ENCODE data around the gene SARS1.

SARS1 gene

DNA sequence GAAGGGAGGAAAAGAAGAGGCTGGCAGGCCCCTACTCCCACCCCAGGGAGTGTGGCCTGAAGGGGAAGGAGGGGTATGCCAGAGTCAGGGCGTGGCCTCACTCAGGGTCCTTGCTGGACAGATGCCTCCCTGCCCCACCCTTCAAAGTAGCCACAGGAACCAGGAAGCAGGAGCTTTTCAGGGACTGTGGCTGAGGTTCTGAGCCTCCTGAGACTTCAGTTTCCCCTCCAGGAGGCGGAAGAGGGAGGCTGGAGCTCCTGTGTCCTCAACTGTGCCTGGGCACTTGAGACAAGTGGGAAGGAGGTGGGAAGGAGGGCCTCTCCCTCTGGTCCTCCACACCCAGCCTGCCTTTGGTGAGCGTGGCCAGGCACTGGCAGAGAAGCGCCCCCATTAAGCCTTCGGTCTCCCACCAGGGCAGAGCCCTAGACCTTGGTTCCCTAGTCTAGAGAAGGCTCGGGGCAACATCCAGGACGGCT is 40.9 kb downstream of the SARS1 start:
- Histone ChIP-seq H3K9ac (ENCODE audit: low read depth in 1 of 2, low read length in 2 of 2) (no peak overlapping the region), H3K36me3 (ENCODE audit: control insufficient read depth in 2 of 2, insufficient read depth in 2 of 2, low read length in 2 of 2) (no peaks in the 10 kb centered on the region), H3K27me3 (ENCODE audit: control insufficient read depth in 2 of 2, insufficient read depth in 2 of 2, low read length in 2 of 2) (no peaks in the 10 kb centered on the region), H3K9me3 (ENCODE audit: control insufficient read depth in 2 of 2, low read length in 2 of 2) (no peaks in the 10 kb centered on the region), H3K27ac (ENCODE audit: low read depth in 2 of 2, low read length in 2 of 2) (peak overlapping the region in 1 of 2 donors; percentile 9), H3K4me1 (ENCODE audit: control insufficient read depth in 2 of 2, insufficient read depth in 2 of 2, low read length in 2 of 2) (peaks cover 4 to 7% of the 10 kb centered on the region in 2 donors), H3K4me3 (ENCODE audit: low read length in 2 of 2) (no peak overlapping the region)

DNA sequence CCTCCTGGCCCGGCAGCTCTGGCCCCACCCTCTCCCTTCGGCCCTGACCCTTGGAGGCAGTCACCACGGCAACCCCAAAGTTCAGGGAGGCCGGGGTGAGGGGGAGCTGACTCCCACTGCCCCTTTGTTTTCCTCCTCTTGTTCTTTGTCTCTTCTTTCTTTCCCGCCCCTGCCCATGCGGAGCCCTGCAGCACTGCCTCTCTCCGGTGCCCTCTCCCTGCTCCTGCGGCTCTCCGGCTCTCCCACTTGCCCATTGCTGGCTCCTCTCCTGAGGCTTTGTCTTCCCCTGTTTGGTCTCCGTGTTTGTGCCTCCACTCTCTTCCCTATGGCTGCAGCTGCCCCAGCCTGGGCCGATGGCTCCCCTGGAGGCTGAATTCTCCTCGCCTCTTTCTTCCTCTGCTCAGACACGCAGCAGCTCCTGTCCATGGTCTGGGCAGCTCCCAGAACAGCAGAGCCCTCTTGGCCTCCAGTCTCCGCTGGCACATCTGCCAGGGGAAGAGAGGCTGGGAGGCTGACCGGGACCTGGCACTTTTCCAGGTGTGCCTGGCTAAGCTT is 41.5 kb downstream of the SARS1 start:
- H3K27ac ChIP-seq (ENCODE audit: low read depth in 2 of 2, low read length in 2 of 2): no peak overlapping the region
- no peak overlapping the region for H3K4me3 ChIP-seq (ENCODE audit: low read length in 2 of 2)

DNA sequence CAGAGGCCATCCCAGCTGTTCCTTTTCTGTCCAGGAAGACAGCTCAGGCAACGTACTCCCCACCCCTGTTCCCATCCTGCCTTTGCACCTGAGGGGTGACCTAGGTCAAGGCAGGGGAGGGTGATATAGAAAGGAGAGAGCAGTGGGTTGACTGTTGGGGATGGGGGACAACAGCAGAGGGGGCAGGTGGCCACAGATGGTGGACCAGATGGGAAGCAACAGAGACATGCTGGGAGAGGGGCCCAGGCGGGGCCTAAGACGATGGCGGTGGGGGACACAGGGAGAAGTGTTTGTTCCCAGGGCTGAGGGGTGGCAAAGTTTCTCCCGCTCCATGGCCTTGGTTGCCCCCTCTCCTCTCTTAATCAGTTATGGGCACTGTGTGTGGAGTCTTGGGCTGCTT is 42.0 kb downstream of the SARS1 start:
- Histone ChIP-seq H3K4me1 (ENCODE audit: control insufficient read depth in 2 of 2, insufficient read depth in 2 of 2, low read length in 2 of 2) (peaks cover 4% of the 10 kb centered on the region in 2 donors), H3K9ac (ENCODE audit: low read depth in 1 of 2, low read length in 2 of 2) (no peak overlapping the region)

More for the DNA sequence above, 41.5 kb downstream of the SARS1 start:
- no peaks in the 10 kb centered on the region for H3K27me3 ChIP-seq (ENCODE audit: control insufficient read depth in 2 of 2, insufficient read depth in 2 of 2, low read length in 2 of 2)
- no peak overlapping the region for H3K9ac ChIP-seq (ENCODE audit: low read depth in 1 of 2, low read length in 2 of 2)
- H3K4me1 ChIP-seq (ENCODE audit: control insufficient read depth in 2 of 2, insufficient read depth in 2 of 2, low read length in 2 of 2): peaks cover 4 to 5% of the 10 kb centered on the region in 2 donors
- no peaks in the 10 kb centered on the region for H3K36me3 ChIP-seq (ENCODE audit: control insufficient read depth in 2 of 2, insufficient read depth in 2 of 2, low read length in 2 of 2)
- no peaks in the 10 kb centered on the region for H3K9me3 ChIP-seq (ENCODE audit: control insufficient read depth in 2 of 2, low read length in 2 of 2)

DNA sequence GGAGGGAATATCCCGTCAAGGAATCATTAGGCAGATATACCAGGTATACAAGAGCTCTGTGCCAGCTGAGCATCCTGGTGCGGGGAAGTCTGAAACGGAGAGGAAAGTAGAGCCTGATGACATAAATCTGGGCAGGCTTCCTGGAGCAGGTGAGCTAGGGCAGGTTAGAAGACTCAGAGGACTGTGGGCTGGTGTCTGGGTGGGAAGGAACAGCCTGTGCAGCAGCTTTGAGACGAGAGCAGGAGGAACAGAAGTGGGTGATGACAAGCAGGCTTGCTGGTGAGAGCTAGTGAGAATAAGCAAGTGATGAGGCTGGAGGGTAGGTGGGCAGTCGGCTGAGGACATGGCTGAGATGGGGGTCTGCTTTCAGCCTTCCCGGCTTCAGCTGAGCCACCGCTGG is 42.4 kb downstream of the SARS1 start:
- Histone ChIP-seq H3K27me3 (ENCODE audit: control insufficient read depth in 2 of 2, insufficient read depth in 2 of 2, low read length in 2 of 2) (no peaks in the 10 kb centered on the region), H3K9ac (ENCODE audit: low read depth in 1 of 2, low read length in 2 of 2) (no peak overlapping the region), H3K4me1 (ENCODE audit: control insufficient read depth in 2 of 2, insufficient read depth in 2 of 2, low read length in 2 of 2) (peaks cover 4% of the 10 kb centered on the region in 2 donors), H3K9me3 (ENCODE audit: control insufficient read depth in 2 of 2, low read length in 2 of 2) (no peaks in the 10 kb centered on the region), H3K4me3 (ENCODE audit: low read length in 2 of 2) (no peak overlapping the region), H3K36me3 (ENCODE audit: control insufficient read depth in 2 of 2, insufficient read depth in 2 of 2, low read length in 2 of 2) (no peaks in the 10 kb centered on the region), H3K27ac (ENCODE audit: low read depth in 2 of 2, low read length in 2 of 2) (no peak overlapping the region)

More for the DNA sequence above, 42.0 kb downstream of the SARS1 start:
- no peaks in the 10 kb centered on the region for H3K36me3 ChIP-seq (ENCODE audit: control insufficient read depth in 2 of 2, insufficient read depth in 2 of 2, low read length in 2 of 2)
- H3K27ac ChIP-seq (ENCODE audit: low read depth in 2 of 2, low read length in 2 of 2): no peak overlapping the region
- H3K4me3 ChIP-seq (ENCODE audit: low read length in 2 of 2): no peak overlapping the region
- H3K9me3 ChIP-seq (ENCODE audit: control insufficient read depth in 2 of 2, low read length in 2 of 2): no peaks in the 10 kb centered on the region
- no peaks in the 10 kb centered on the region for H3K27me3 ChIP-seq (ENCODE audit: control insufficient read depth in 2 of 2, insufficient read depth in 2 of 2, low read length in 2 of 2)

DNA sequence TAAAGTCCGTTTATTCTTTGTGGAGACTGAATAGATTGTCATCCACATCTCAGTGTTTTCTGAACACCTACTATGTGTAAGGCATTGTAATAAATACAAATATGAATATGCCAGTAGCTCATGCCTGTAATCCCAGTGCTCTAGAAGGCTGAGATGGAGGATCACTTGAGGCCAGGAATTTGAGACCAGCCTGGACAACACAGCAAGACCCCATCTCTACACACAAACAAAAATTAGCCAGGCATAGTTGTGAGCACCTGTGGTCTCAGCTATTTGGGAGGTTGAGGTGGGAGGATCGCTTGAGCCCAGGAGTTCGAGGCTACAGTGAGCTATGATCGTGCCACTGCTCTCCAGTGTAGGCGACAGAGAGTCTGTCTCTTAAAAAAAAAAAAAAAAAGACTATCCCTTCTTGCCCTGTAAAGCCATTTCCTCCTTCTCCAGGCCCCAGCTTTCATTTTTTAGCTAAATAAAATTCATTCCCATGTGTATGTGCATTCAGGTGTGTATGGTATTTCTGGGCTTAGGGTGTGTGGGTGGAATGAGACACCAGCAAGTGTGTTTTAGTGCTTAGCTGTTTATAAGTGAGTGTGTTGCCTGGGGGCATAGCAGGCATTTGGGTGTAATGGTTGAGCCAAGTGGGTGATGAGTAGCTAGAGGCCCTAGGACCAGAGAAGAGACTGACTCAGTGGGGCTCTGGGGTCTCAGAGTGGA is 43.4 kb downstream of the SARS1 start:
- H3K9me3 ChIP-seq (ENCODE audit: control insufficient read depth in 2 of 2, low read length in 2 of 2): no peaks in the 10 kb centered on the region
- peaks cover 4% of the 10 kb centered on the region in 2 donors for H3K4me1 ChIP-seq (ENCODE audit: control insufficient read depth in 2 of 2, insufficient read depth in 2 of 2, low read length in 2 of 2)
- no peak overlapping the region for H3K27ac ChIP-seq (ENCODE audit: low read depth in 2 of 2, low read length in 2 of 2)
- H3K36me3 ChIP-seq (ENCODE audit: control insufficient read depth in 2 of 2, insufficient read depth in 2 of 2, low read length in 2 of 2): no peaks in the 10 kb centered on the region
- no peaks in the 10 kb centered on the region for H3K27me3 ChIP-seq (ENCODE audit: control insufficient read depth in 2 of 2, insufficient read depth in 2 of 2, low read length in 2 of 2)
- H3K4me3 ChIP-seq (ENCODE audit: low read length in 2 of 2): no peak overlapping the region
- no peak overlapping the region for H3K9ac ChIP-seq (ENCODE audit: low read depth in 1 of 2, low read length in 2 of 2)

DNA sequence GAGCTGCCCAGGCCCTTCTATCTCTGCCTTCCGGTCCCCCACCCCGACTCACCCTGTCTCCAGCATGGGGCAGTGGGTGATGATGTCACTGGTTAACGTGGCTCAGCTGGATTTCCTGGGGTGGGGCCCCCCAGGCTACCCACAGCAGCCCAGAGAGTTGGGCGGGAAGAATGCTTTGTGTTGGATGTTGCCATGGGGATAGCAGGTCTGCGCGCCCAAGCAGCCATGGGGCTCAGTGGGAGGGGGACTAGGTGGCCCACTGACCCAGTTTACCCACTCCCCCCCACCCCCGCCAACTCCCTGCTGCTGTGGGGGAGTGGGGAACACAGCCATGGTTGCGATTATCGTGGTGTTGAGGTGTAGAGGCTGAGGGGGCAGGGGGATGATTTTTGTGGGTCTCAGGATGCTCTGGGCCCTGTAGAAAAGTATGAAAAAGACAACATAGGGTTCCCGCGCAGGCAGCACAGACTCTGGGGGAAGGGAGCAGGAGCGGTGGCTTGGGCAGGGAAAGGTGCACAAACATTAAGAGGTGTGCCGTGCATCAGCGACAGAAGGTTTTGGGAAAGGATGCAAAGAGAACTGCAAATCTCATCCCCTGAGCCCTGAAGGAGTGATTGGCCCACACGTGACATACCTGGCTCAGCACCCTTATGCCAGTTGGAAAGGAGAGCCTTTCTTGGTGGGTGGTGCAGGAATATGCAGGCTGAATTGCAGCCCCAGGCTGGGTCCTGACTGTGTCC is 44.1 kb downstream of the SARS1 start:
- H3K27me3 ChIP-seq (ENCODE audit: control insufficient read depth in 2 of 2, insufficient read depth in 2 of 2, low read length in 2 of 2): no peaks in the 10 kb centered on the region
- no peaks in the 10 kb centered on the region for H3K36me3 ChIP-seq (ENCODE audit: control insufficient read depth in 2 of 2, insufficient read depth in 2 of 2, low read length in 2 of 2)
- H3K9ac ChIP-seq (ENCODE audit: low read depth in 1 of 2, low read length in 2 of 2): no peak overlapping the region
- H3K27ac ChIP-seq (ENCODE audit: low read depth in 2 of 2, low read length in 2 of 2): no peak overlapping the region
- peaks cover 4% of the 10 kb centered on the region in 2 donors for H3K4me1 ChIP-seq (ENCODE audit: control insufficient read depth in 2 of 2, insufficient read depth in 2 of 2, low read length in 2 of 2)
- no peaks in the 10 kb centered on the region for H3K9me3 ChIP-seq (ENCODE audit: control insufficient read depth in 2 of 2, low read length in 2 of 2)
- H3K4me3 ChIP-seq (ENCODE audit: low read length in 2 of 2): no peak overlapping the region

DNA sequence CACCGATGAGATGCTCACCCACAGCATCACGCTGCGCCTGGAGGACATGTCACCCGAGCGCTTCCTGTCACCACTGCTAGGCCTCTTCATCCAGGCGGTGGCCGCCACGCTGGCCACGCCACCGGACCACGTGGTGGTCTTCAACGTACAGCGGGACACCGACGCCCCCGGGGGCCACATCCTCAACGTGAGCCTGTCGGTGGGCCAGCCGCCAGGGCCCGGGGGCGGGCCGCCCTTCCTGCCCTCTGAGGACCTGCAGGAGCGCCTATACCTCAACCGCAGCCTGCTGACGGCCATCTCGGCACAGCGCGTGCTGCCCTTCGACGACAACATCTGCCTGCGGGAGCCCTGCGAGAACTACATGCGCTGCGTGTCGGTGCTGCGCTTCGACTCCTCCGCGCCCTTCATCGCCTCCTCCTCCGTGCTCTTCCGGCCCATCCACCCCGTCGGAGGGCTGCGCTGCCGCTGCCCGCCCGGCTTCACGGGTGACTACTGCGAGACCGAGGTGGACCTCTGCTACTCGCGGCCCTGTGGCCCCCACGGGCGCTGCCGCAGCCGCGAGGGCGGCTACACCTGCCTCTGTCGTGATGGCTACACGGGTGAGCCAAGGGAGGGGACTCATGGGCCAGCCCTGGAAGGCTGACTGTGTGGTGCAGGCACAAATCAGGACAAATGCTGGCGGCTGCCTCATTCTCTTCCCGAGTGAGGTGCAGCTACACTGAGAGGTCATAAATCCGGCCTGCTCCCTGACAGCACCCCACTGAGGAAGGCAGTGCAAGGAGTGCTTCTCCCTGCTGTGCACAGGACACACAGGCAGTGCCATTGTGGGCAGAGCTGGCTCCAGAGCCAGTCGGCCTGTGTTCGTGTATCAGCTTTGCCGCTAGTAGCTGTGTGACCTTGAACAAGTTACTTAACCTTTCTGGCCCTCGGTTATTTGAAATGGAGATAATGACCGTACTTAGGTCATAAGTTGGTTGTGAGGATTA is 45.1 kb downstream of the SARS1 start:
- Histone ChIP-seq H3K4me3 (ENCODE audit: low read length in 2 of 2) (no peak overlapping the region), H3K4me1 (ENCODE audit: control insufficient read depth in 2 of 2, insufficient read depth in 2 of 2, low read length in 2 of 2) (peaks cover 4% of the 10 kb centered on the region in 2 donors), H3K9ac (ENCODE audit: low read depth in 1 of 2, low read length in 2 of 2) (no peak overlapping the region)

DNA sequence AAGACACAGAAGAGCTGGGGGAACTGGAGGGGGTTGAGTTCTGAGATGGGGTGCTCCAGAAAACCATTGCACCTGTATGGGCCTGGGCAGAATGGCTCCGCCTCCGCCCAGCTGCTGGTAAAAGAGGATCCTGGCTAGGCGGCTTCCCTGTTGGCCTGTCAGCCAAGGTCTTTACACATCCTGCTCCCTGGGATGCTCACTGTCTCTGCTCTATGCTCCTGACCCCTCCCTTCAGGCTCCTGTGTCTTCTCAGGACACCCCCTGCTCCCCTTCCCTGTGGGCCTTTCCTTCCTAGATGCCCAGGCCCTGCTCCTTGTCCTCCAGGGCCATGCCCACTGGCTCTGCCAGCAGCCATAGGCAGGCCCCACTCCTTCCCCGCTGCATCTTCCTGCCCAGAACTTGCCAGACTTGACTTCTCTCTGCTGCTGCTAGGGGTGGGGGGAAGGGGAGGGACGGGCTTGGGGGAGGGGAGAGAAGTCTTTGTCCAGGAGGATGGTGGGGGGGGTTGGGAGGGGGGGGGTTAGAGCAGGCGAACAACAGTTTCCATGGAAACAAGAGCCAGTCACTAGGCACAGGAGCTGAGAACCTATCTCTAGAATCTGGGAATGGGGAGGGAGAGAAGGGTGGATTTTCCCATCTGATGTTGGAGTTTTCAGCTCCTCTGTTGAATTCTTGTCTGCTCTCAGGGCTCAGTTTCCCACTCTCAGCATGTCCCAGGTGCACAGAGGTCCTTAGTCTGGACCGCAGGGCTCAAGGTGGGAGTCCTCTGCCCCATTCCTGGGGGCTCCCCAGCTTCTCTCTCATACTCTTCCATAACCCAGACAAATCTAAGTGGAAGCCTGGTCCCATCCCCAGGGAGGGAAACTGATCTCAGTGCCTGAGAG is 46.2 kb downstream of the SARS1 start:
- no peaks in the 10 kb centered on the region for H3K9me3 ChIP-seq (ENCODE audit: control insufficient read depth in 2 of 2, low read length in 2 of 2)
- H3K36me3 ChIP-seq (ENCODE audit: control insufficient read depth in 2 of 2, insufficient read depth in 2 of 2, low read length in 2 of 2): no peaks in the 10 kb centered on the region
- H3K4me1 ChIP-seq (ENCODE audit: control insufficient read depth in 2 of 2, insufficient read depth in 2 of 2, low read length in 2 of 2): no peaks in the 10 kb centered on the region
- no peak overlapping the region for H3K27ac ChIP-seq (ENCODE audit: low read depth in 2 of 2, low read length in 2 of 2)
- H3K9ac ChIP-seq (ENCODE audit: low read depth in 1 of 2, low read length in 2 of 2): no peak overlapping the region
- no peak overlapping the region for H3K4me3 ChIP-seq (ENCODE audit: low read length in 2 of 2)
- no peaks in the 10 kb centered on the region for H3K27me3 ChIP-seq (ENCODE audit: control insufficient read depth in 2 of 2, insufficient read depth in 2 of 2, low read length in 2 of 2)

More for the DNA sequence above, 45.1 kb downstream of the SARS1 start:
- Histone ChIP-seq H3K9me3 (ENCODE audit: control insufficient read depth in 2 of 2, low read length in 2 of 2) (no peaks in the 10 kb centered on the region), H3K27ac (ENCODE audit: low read depth in 2 of 2, low read length in 2 of 2) (no peak overlapping the region), H3K27me3 (ENCODE audit: control insufficient read depth in 2 of 2, insufficient read depth in 2 of 2, low read length in 2 of 2) (no peaks in the 10 kb centered on the region), H3K36me3 (ENCODE audit: control insufficient read depth in 2 of 2, insufficient read depth in 2 of 2, low read length in 2 of 2) (no peaks in the 10 kb centered on the region)

DNA sequence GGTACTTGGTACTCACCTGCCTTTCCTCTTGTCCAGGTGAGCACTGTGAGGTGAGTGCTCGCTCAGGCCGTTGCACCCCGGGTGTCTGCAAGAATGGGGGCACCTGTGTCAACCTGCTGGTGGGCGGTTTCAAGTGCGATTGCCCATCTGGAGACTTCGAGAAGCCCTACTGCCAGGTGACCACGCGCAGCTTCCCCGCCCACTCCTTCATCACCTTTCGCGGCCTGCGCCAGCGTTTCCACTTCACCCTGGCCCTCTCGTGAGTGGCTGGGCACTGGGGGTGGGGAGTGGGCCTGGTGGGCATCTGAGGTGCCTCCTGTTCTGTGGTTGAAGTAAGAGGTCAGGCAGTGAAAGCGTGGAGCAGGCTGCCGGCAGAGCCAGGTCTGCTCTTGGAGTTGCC is 47.3 kb downstream of the SARS1 start:
- Histone ChIP-seq H3K36me3 (ENCODE audit: control insufficient read depth in 2 of 2, insufficient read depth in 2 of 2, low read length in 2 of 2) (no peaks in the 10 kb centered on the region), H3K4me3 (ENCODE audit: low read length in 2 of 2) (no peak overlapping the region), H3K27ac (ENCODE audit: low read depth in 2 of 2, low read length in 2 of 2) (no peak overlapping the region), H3K9me3 (ENCODE audit: control insufficient read depth in 2 of 2, low read length in 2 of 2) (no peaks in the 10 kb centered on the region), H3K27me3 (ENCODE audit: control insufficient read depth in 2 of 2, insufficient read depth in 2 of 2, low read length in 2 of 2) (no peaks in the 10 kb centered on the region), H3K4me1 (ENCODE audit: control insufficient read depth in 2 of 2, insufficient read depth in 2 of 2, low read length in 2 of 2) (no peaks in the 10 kb centered on the region), H3K9ac (ENCODE audit: low read depth in 1 of 2, low read length in 2 of 2) (no peak overlapping the region)

Data from mucosa of rectum (tissue), 2 donors.